Activated CD8-positive, alpha-beta memory T cell treated with anti-CD3 and anti-CD28 coated beads, Interleukin-2, amount 10 ng/mL, durations not matched to agents 7 days and 5 days (primary cell): ENCODE results near the gene NECTIN2. TPM values are rescaled to one million over a fixed set of nuclear protein-coding genes. Genes with fewer than 3 reads are reported as not detected.
"Not testable (repeated sequence)": the region's sequence is repeated elsewhere in the genome, so short reads cannot be mapped to it uniquely, and the experiment has no call there.

ENCODE experiments used
- ATAC-seq: fragments of 150-1000 bp; cut with Tn5 transposase; one replicate; pipeline ENCODE4 v1.10.0; 2021; ENCODE audit warnings: moderate library complexity
- CTCF ChIA-PET: fragments of 350-600 bp; sonication (Branson Sonifier 250); formaldehyde crosslinking; loops from one replicate; lab custom pipeline; 2021; ENCODE audit warnings: antibody characterized with exemption; lab: Charles Lee
- DNase-seq: peaks from one replicate; pipeline ENCODE4 v3.0.0-alpha.2; 2020
- H3K27ac Mint-ChIP-seq: one replicate; pipeline ENCODE4 v1.8.0; 2021; ENCODE audit warnings: mild to moderate bottlenecking, mixed read lengths
- H3K27me3 Mint-ChIP-seq: one replicate; pipeline ENCODE4 v1.8.0; 2021; ENCODE audit warnings: mixed read lengths
- H3K36me3 Mint-ChIP-seq: one replicate; pipeline ENCODE4 v1.8.0; 2021; ENCODE audit warnings: mild to moderate bottlenecking, mixed read lengths
- H3K4me1 Mint-ChIP-seq: one replicate; pipeline ENCODE4 v1.8.0; 2021; ENCODE audit warnings: mixed read lengths
- H3K4me3 Mint-ChIP-seq: one replicate; pipeline ENCODE4 v1.8.0; 2021; ENCODE audit warnings: mild to moderate bottlenecking, moderate library complexity, mixed read lengths
- H3K9me3 Mint-ChIP-seq: one replicate; pipeline ENCODE4 v1.8.0; 2022; ENCODE audit warnings: low read depth, mixed read lengths
- total RNA-seq, 2 experiments: library from RNA; stranded (reverse); gene quantifications; one replicate each; pipeline ENCODE4 v1.2.3, GENCODE V29; 2021

NECTIN2 gene
- total RNA-seq, 2 experiments from 2014 or later: 0.49 to 0.67 TPM

- no peaks in the 10 kb centered on the region for H3K27me3 Mint-ChIP-seq
- no peak overlapping the region for H3K4me3 Mint-ChIP-seq
- CTCF ChIA-PET: no interaction called here
- no peak overlapping the region for H3K27ac Mint-ChIP-seq
- ATAC-seq (no peak), DNase-seq (no peak)
- H3K4me1 Mint-ChIP-seq: peaks cover 10% of the 10 kb centered on the region
- H3K9me3 Mint-ChIP-seq: no peaks in the 10 kb centered on the region
- H3K36me3 Mint-ChIP-seq: peaks cover 2% of the 10 kb centered on the region
Measured at GRCh38 chr19:44886141-44886540, 40.0 kb downstream of the NECTIN2 start.

GRCh38 chr19:44887648-44888047 lies 41.6 kb downstream of the NECTIN2 start:
- H3K27ac Mint-ChIP-seq: no peak overlapping the region
- H3K27me3 Mint-ChIP-seq: no peaks in the 10 kb centered on the region
- H3K36me3 Mint-ChIP-seq: peaks cover 9% of the 10 kb centered on the region
- CTCF ChIA-PET: no interaction called here
- peaks cover 21% of the 10 kb centered on the region for H3K4me1 Mint-ChIP-seq
- ATAC-seq (no peak), DNase-seq (no peak)
- H3K4me3 Mint-ChIP-seq: no peak overlapping the region
- no peaks in the 10 kb centered on the region for H3K9me3 Mint-ChIP-seq

GRCh38 chr19:44888335-44888734 lies 42.2 kb downstream of the NECTIN2 start:
- ATAC-seq, CTCF ChIA-PET: not testable (repeated sequence)

GRCh38 chr19:44889830-44890365 lies 43.8 kb downstream of the NECTIN2 start:
- peak overlapping the region; percentile 91 for H3K27ac Mint-ChIP-seq
- DNase-seq: no peak
- H3K4me1 Mint-ChIP-seq: peaks cover 33% of the 10 kb centered on the region
- no peak for ATAC-seq
- CTCF ChIA-PET: interaction anchor here (0.7 to 1.4 kb wide), 8 partner anchors 13 to 449 kb away, joined by 3 to 8 read pairs (median 4); partner anchors contain the start of gene CLASRP
- H3K27me3 Mint-ChIP-seq: no peaks in the 10 kb centered on the region
- peak overlapping the region; percentile 77 for H3K4me3 Mint-ChIP-seq
- no peaks in the 10 kb centered on the region for H3K9me3 Mint-ChIP-seq
- peaks cover 25% of the 10 kb centered on the region for H3K36me3 Mint-ChIP-seq

More at GRCh38 chr19:44888335-44888734, 42.2 kb downstream of the NECTIN2 start:
- not testable (repeated sequence) for DNase-seq, H3K27me3 Mint-ChIP-seq, H3K9me3 Mint-ChIP-seq, H3K4me3 Mint-ChIP-seq, H3K27ac Mint-ChIP-seq
- H3K4me1 Mint-ChIP-seq: peaks cover 27% of the 10 kb centered on the region
- H3K36me3 Mint-ChIP-seq: peaks cover 15% of the 10 kb centered on the region

GRCh38 chr19:44890366-44891015 lies 44.4 kb downstream of the NECTIN2 start:
- H3K27me3 Mint-ChIP-seq: no peaks in the 10 kb centered on the region
- peaks cover 28% of the 10 kb centered on the region for H3K36me3 Mint-ChIP-seq
- H3K4me1 Mint-ChIP-seq: peaks cover 36% of the 10 kb centered on the region
- CTCF ChIA-PET: interaction anchor here (0.7 to 1.4 kb wide), 9 partner anchors 13 to 449 kb away, joined by 3 to 8 read pairs (median 3); partner anchors contain the start of gene CLASRP
- peak overlapping the region; percentile 77 for H3K4me3 Mint-ChIP-seq
- H3K27ac Mint-ChIP-seq: peak overlapping the region; percentile 91
- no peaks in the 10 kb centered on the region for H3K9me3 Mint-ChIP-seq
- peak; percentile 100 for DNase-seq
- ATAC-seq: peak; percentile 86

- CTCF ChIA-PET: interaction anchor here (0.9 to 1.4 kb wide), 3 partner anchors 12 to 168 kb away, joined by 3 to 8 read pairs (median 7); no protein-coding TSS in a partner anchor
- H3K36me3 Mint-ChIP-seq: peaks cover 34% of the 10 kb centered on the region
- no peaks in the 10 kb centered on the region for H3K9me3 Mint-ChIP-seq
- peaks cover 38% of the 10 kb centered on the region for H3K4me1 Mint-ChIP-seq
- no peak for ATAC-seq
- peak within 1 kb of the TSS; percentile 90 for H3K4me3 Mint-ChIP-seq
- peak within 1 kb of the TSS; percentile 91 for H3K27ac Mint-ChIP-seq
- no peaks in the 10 kb centered on the region for H3K27me3 Mint-ChIP-seq
- DNase-seq: peak; percentile 58
Measured at GRCh38 chr19:44891016-44891882, 45.2 kb downstream of the NECTIN2 start, which contains the start of gene TOMM40. Gene TOMM40, plus strand, starts transcription at chr19:44891254. Its CDS starts 162 bp downstream, at chr19:44891416.

GRCh38 chr19:44892932-44893331 lies 46.8 kb downstream of the NECTIN2 start:
- no peak for DNase-seq
- Mint-ChIP-seq H3K27ac (no peak overlapping the region), H3K36me3 (peaks cover 35% of the 10 kb centered on the region), H3K9me3 (no peaks in the 10 kb centered on the region), H3K4me3 (peak overlapping the region; percentile 90), H3K27me3 (no peaks in the 10 kb centered on the region), H3K4me1 (peaks cover 38% of the 10 kb centered on the region)
- no peak for ATAC-seq
- CTCF ChIA-PET: interaction anchor here (1.2 kb wide), 1 partner anchor 60 kb away, joined by 4 read pairs; no protein-coding TSS in a partner anchor

GRCh38 chr19:44893332-44894051 lies 47.4 kb downstream of the NECTIN2 start:
- no peak overlapping the region for H3K4me3 Mint-ChIP-seq
- H3K36me3 Mint-ChIP-seq: peaks cover 37% of the 10 kb centered on the region
- H3K27ac Mint-ChIP-seq: no peak overlapping the region
- H3K27me3 Mint-ChIP-seq: no peaks in the 10 kb centered on the region
- H3K9me3 Mint-ChIP-seq: no peaks in the 10 kb centered on the region
- CTCF ChIA-PET: no interaction called here
- no peak for DNase-seq
- ATAC-seq: no peak
- H3K4me1 Mint-ChIP-seq: peaks cover 38% of the 10 kb centered on the region

- peaks cover 37% of the 10 kb centered on the region for H3K36me3 Mint-ChIP-seq
- no peaks in the 10 kb centered on the region for H3K9me3 Mint-ChIP-seq
- no peaks in the 10 kb centered on the region for H3K27me3 Mint-ChIP-seq
- CTCF ChIA-PET: no interaction called here
- no peak overlapping the region for H3K4me3 Mint-ChIP-seq
- ATAC-seq (no peak), DNase-seq (no peak)
- peaks cover 37% of the 10 kb centered on the region for H3K4me1 Mint-ChIP-seq
- H3K27ac Mint-ChIP-seq: no peak overlapping the region
Measured at GRCh38 chr19:44894052-44894400, 47.9 kb downstream of the NECTIN2 start.

GRCh38 chr19:44894946-44895345 lies 48.8 kb downstream of the NECTIN2 start:
- H3K27ac Mint-ChIP-seq: no peak overlapping the region
- DNase-seq (no peak), ATAC-seq (no peak)
- no peaks in the 10 kb centered on the region for H3K27me3 Mint-ChIP-seq
- H3K4me1 Mint-ChIP-seq: peaks cover 33% of the 10 kb centered on the region
- H3K36me3 Mint-ChIP-seq: peaks cover 37% of the 10 kb centered on the region
- H3K9me3 Mint-ChIP-seq: no peaks in the 10 kb centered on the region
- CTCF ChIA-PET: interaction anchor here (1.1 kb wide), 1 partner anchor 9 kb away, joined by 4 read pairs; no protein-coding TSS in a partner anchor
- no peak overlapping the region for H3K4me3 Mint-ChIP-seq

GRCh38 chr19:44897835-44898234 lies 51.7 kb downstream of the NECTIN2 start:
- CTCF ChIA-PET: no interaction called here
- no peak for ATAC-seq
- Mint-ChIP-seq H3K36me3 (peaks cover 26% of the 10 kb centered on the region), H3K27ac (no peak overlapping the region), H3K27me3 (no peaks in the 10 kb centered on the region), H3K4me1 (peaks cover 16% of the 10 kb centered on the region), H3K4me3 (no peak overlapping the region), H3K9me3 (no peaks in the 10 kb centered on the region)
- no peak for DNase-seq

- H3K36me3 Mint-ChIP-seq: peaks cover 8% of the 10 kb centered on the region
- DNase-seq (no peak), ATAC-seq (no peak)
- H3K4me1 Mint-ChIP-seq: peaks cover 5% of the 10 kb centered on the region
- H3K27ac Mint-ChIP-seq: no peak overlapping the region
- peaks cover 4% of the 10 kb centered on the region for H3K27me3 Mint-ChIP-seq
- CTCF ChIA-PET: no interaction called here
- no peak overlapping the region for H3K4me3 Mint-ChIP-seq
- no peaks in the 10 kb centered on the region for H3K9me3 Mint-ChIP-seq
Measured at GRCh38 chr19:44900328-44901244, 54.5 kb downstream of the NECTIN2 start.
